Breast epithelium (tissue), 3 donors: ENCODE results near the gene EOGT.

ENCODE experiments used
- POLR2A ChIP-seq: fragments of 450-650 bp; IDR thresholded peaks from one replicate; pipeline ENCODE4 v1.6.1; 2016; ENCODE audit warnings: antibody characterized with exemption, mild to moderate bottlenecking, moderate library complexity
- POLR2AphosphoS5 ChIP-seq, 3 donors: sonication (generic); formaldehyde crosslinking; IDR thresholded peaks; one replicate each; pipeline ENCODE4 v1.6.1; 2017; ENCODE audit warnings: antibody characterized with exemption in 3 of 3
- TF ChIP-seq, protein P1 (sequence below), 3 donors: fragments of 450-650 bp; IDR thresholded peaks; one replicate each; pipeline ENCODE4 v1.5.1; 2016 to 2017; ENCODE audit warnings: antibody characterized with exemption in 3 of 3, mild to moderate bottlenecking in 3 of 3, moderate library complexity in 3 of 3

DNA sequence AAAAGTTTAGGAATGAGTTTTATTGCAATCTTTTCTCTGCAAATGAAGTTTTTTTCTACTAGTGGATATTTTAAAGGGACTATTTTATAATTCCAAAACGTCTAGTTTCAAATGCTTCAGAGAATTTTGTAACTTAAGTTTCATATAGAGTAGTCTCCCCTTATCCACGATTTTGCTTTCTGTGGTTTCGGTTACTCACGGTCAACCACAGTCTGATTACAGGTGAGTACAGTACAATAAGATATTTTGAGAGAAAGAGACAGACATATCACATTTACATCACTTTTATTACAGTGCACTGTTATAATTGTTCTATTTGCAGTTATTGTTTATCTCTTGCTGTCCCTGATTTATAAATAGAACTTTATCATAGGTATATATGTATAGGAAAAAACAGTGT is 7.4 kb upstream of the EOGT start:
- TF ChIP-seq, protein P1, sequence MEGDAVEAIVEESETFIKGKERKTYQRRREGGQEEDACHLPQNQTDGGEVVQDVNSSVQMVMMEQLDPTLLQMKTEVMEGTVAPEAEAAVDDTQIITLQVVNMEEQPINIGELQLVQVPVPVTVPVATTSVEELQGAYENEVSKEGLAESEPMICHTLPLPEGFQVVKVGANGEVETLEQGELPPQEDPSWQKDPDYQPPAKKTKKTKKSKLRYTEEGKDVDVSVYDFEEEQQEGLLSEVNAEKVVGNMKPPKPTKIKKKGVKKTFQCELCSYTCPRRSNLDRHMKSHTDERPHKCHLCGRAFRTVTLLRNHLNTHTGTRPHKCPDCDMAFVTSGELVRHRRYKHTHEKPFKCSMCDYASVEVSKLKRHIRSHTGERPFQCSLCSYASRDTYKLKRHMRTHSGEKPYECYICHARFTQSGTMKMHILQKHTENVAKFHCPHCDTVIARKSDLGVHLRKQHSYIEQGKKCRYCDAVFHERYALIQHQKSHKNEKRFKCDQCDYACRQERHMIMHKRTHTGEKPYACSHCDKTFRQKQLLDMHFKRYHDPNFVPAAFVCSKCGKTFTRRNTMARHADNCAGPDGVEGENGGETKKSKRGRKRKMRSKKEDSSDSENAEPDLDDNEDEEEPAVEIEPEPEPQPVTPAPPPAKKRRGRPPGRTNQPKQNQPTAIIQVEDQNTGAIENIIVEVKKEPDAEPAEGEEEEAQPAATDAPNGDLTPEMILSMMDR (IDR thresholded peaks at IDR 0.05) = no peak
- TF ChIP-seq POLR2A (no peak), POLR2AphosphoS5 (IDR thresholded peaks at IDR 0.05) (no peak)
